ENCODE data around the gene F13B.

DNA sequence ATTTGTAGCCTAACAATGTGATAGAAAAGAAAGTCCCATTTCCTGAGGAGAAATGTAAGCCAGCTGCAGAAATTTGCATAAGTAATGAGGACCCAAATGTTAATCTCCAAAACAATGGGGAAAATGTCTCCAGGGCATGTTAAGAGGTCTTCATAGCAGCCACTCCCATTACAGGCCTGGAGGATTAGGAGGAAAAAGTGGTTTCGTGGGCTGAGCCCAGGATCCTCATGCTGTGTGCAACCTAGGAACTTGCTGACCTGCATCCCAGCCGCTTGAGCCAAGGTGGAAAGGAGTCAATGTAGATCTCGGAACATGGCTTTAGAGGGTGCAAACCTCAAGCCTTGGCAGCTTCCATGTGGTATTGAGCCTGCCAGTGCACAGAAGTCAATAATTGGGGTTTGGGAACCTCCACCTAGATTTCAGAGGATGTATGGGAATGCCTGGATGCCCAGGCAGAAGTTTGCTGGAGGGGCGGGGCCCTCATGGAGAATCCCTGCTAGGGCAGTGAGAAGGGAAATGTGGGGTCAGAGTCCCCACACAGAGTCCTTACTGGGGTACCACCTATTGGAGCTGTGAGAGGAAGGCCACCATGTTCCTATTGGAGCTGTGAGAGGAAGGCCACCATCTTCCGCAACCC lies 14.2 kb upstream of the F13B start:
- TF ChIP-seq, protein P1, sequence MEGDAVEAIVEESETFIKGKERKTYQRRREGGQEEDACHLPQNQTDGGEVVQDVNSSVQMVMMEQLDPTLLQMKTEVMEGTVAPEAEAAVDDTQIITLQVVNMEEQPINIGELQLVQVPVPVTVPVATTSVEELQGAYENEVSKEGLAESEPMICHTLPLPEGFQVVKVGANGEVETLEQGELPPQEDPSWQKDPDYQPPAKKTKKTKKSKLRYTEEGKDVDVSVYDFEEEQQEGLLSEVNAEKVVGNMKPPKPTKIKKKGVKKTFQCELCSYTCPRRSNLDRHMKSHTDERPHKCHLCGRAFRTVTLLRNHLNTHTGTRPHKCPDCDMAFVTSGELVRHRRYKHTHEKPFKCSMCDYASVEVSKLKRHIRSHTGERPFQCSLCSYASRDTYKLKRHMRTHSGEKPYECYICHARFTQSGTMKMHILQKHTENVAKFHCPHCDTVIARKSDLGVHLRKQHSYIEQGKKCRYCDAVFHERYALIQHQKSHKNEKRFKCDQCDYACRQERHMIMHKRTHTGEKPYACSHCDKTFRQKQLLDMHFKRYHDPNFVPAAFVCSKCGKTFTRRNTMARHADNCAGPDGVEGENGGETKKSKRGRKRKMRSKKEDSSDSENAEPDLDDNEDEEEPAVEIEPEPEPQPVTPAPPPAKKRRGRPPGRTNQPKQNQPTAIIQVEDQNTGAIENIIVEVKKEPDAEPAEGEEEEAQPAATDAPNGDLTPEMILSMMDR (IDR thresholded peaks at IDR 0.05), result no peak
- no peak for TF ChIP-seq POLR2A (IDR thresholded peaks at IDR 0.05)

Data from uterus (tissue), 2 donors.